Raji (cell line): ENCODE measurements around the gene SLC26A9.

Experiments
- POLR2A ChIP-seq: IDR thresholded peaks from 2 replicates; pipeline ENCODE4 v1.6.1; 2011; ENCODE audit warnings: low read depth, low read length, control low read depth; ENCODE audit not compliant: insufficient read depth

The SLC26A9 gene

GRCh38 chr1:205976036-205976435 lies 32.8 kb upstream of the SLC26A9 start:
- TF ChIP-seq POLR2A: no peak

- no peak for TF ChIP-seq POLR2A
Observed at GRCh38 chr1:205975387-205975998, 32.2 kb upstream of the SLC26A9 start.

- no peak for TF ChIP-seq POLR2A
Observed at GRCh38 chr1:205974712-205975111, 31.5 kb upstream of the SLC26A9 start.

GRCh38 chr1:205973377-205974232 lies 30.3 kb upstream of the SLC26A9 start:
- no peak for TF ChIP-seq POLR2A

GRCh38 chr1:205972491-205973168 lies 29.4 kb upstream of the SLC26A9 start:
- TF ChIP-seq POLR2A: no peak

- TF ChIP-seq POLR2A: no peak
Observed at GRCh38 chr1:205972081-205972480, 28.8 kb upstream of the SLC26A9 start.

GRCh38 chr1:205971082-205971481 lies 27.8 kb upstream of the SLC26A9 start:
- no peak for TF ChIP-seq POLR2A

- TF ChIP-seq POLR2A: no peak
Observed at GRCh38 chr1:205970486-205970885, 27.2 kb upstream of the SLC26A9 start.

- no peak for TF ChIP-seq POLR2A
Observed at GRCh38 chr1:205969229-205969628, 26.0 kb upstream of the SLC26A9 start.

GRCh38 chr1:205967554-205968335 lies 24.5 kb upstream of the SLC26A9 start:
- no peak for TF ChIP-seq POLR2A

- no peak for TF ChIP-seq POLR2A
Observed at GRCh38 chr1:205965036-205965884, 22.0 kb upstream of the SLC26A9 start.

GRCh38 chr1:205963352-205964155 lies 20.3 kb upstream of the SLC26A9 start:
- no peak for TF ChIP-seq POLR2A

GRCh38 chr1:205962821-205963221 lies 19.6 kb upstream of the SLC26A9 start:
- no peak for TF ChIP-seq POLR2A

GRCh38 chr1:205961991-205962820 lies 18.9 kb upstream of the SLC26A9 start:
- TF ChIP-seq POLR2A: no peak
